MM.1S (cell line): ENCODE measurements around the gene VEPH1.

ENCODE experiments used
- DNase-seq: peaks from one replicate; pipeline ENCODE4 v3.0.0-alpha.2; 2015
- H2AFZ ChIP-seq: fragments of 300-600 bp; sonication (generic); 2 replicates; pipeline ENCODE4 v1.6.0; 2016; ENCODE audit warnings: antibody characterized with exemption, low read length
- H3F3A ChIP-seq: fragments of 300-600 bp; sonication (generic); 2 replicates; pipeline ENCODE4 v1.6.1; 2016; ENCODE audit warnings: mild to moderate bottlenecking, antibody characterized with exemption, low read length, moderate library complexity, mixed read lengths; ENCODE audit not compliant: insufficient read depth
- H3K27ac ChIP-seq: fragments of 300-600 bp; sonication (generic); 2 replicates; pipeline ENCODE4 v1.5.1; 2016; ENCODE audit warnings: mild to moderate bottlenecking, low read length
- H3K27me3 ChIP-seq: fragments of 300-600 bp; sonication (generic); replicated peaks from 2 replicates; pipeline ENCODE4 v1.6.0; 2016; ENCODE audit warnings: low read length; ENCODE audit not compliant: insufficient read depth
- H3K36me3 ChIP-seq: fragments of 300-600 bp; sonication (generic); replicated peaks from 2 replicates; pipeline ENCODE4 v1.6.1; 2016; ENCODE audit warnings: mild to moderate bottlenecking, low read length, mixed read lengths; ENCODE audit not compliant: insufficient read depth
- H3K4me1 ChIP-seq: fragments of 300-600 bp; sonication (generic); 2 replicates; pipeline ENCODE4 v1.6.1; 2016; ENCODE audit warnings: low read length, mixed read lengths
- H3K4me2 ChIP-seq: fragments of 300-600 bp; sonication (generic); 2 replicates; pipeline ENCODE4 v1.6.0; 2016; ENCODE audit warnings: low read depth, low read length
- H3K4me3 ChIP-seq: fragments of 300-600 bp; sonication (generic); 2 replicates; pipeline ENCODE4 v1.5.1; 2016; ENCODE audit warnings: low read length, mixed read lengths
- H3K79me2 ChIP-seq: fragments of 300-600 bp; sonication (generic); 2 replicates; pipeline ENCODE4 v1.6.1; 2016; ENCODE audit warnings: mixed run types, low read length, mixed read lengths
- H3K9ac ChIP-seq: fragments of 300-600 bp; sonication (generic); 2 replicates; pipeline ENCODE4 v1.6.1; 2016; ENCODE audit warnings: low read length, mixed read lengths
- H3K9me2 ChIP-seq: fragments of 300-600 bp; sonication (generic); replicated peaks from 2 replicates; pipeline ENCODE4 v1.6.1; 2016; ENCODE audit warnings: mild to moderate bottlenecking, low read length, mixed read lengths; ENCODE audit not compliant: insufficient read depth
- H3K9me3 ChIP-seq: fragments of 300-600 bp; sonication (generic); replicated peaks from 2 replicates; pipeline ENCODE4 v1.6.1; 2016; ENCODE audit warnings: mild to moderate bottlenecking, low read length, mixed read lengths; ENCODE audit not compliant: insufficient read depth
- H4K20me1 ChIP-seq: fragments of 300-600 bp; sonication (generic); 2 replicates; pipeline ENCODE4 v1.6.1; 2016; ENCODE audit warnings: mild to moderate bottlenecking, low read length, moderate library complexity, mixed read lengths; ENCODE audit not compliant: insufficient read depth
- CTCF ChIP-seq: fragments of 300-600 bp; sonication (generic); IDR thresholded peaks from 2 replicates; pipeline ENCODE4 v1.5.1; 2016; ENCODE audit warnings: antibody characterized with exemption, low read length, mixed read lengths
- EZH2 ChIP-seq: fragments of 300-600 bp; sonication (generic); optimal IDR thresholded peaks from 2 replicates; pipeline ENCODE3; 2017; ENCODE audit warnings: low read depth, mild to moderate bottlenecking, antibody characterized with exemption, low read length, mixed read lengths
- EZH2phosphoT487 ChIP-seq: fragments of 300-600 bp; sonication (generic); IDR thresholded peaks from 2 replicates; pipeline ENCODE4 v1.6.1; 2018; ENCODE audit warnings: antibody characterized with exemption, low read length

The VEPH1 gene

GRCh38 chr3:157381606-157382005 lies 121.6 kb downstream of the VEPH1 start:
- Histone ChIP-seq H3K4me3 (no peak overlapping the region), H3K4me1 (no peaks in the 10 kb centered on the region), H2AFZ (no peak overlapping the region), H3K27me3 (no peaks in the 10 kb centered on the region), H4K20me1 (no peaks in the 10 kb centered on the region), H3K27ac (no peak overlapping the region), H3K79me2 (no peaks in the 10 kb centered on the region), H3K9me2 (no peaks in the 10 kb centered on the region), H3F3A (no peaks in the 10 kb centered on the region), H3K4me2 (no peak overlapping the region), H3K9me3 (no peaks in the 10 kb centered on the region), H3K9ac (no peak overlapping the region), H3K36me3 (no peaks in the 10 kb centered on the region)
- TF ChIP-seq EZH2, result no peak
- no peak for TF ChIP-seq CTCF
- TF ChIP-seq EZH2phosphoT487, result no peak
- no peak for DNase-seq

- H3K79me2 ChIP-seq, result no peaks in the 10 kb centered on the region
- H3K27ac ChIP-seq, result no peak overlapping the region
- no peaks in the 10 kb centered on the region for H4K20me1 ChIP-seq
- no peak for DNase-seq
- H2AFZ ChIP-seq, result no peak overlapping the region
- no peaks in the 10 kb centered on the region for H3K9me2 ChIP-seq
- no peaks in the 10 kb centered on the region for H3K36me3 ChIP-seq
- peaks cover 12% of the 10 kb centered on the region for H3K4me1 ChIP-seq
- TF ChIP-seq EZH2phosphoT487, result no peak
- TF ChIP-seq EZH2, result no peak
- no peak for TF ChIP-seq CTCF
- H3K4me2 ChIP-seq, result no peak overlapping the region
- no peak overlapping the region for H3K9ac ChIP-seq
- H3K4me3 ChIP-seq, result no peak overlapping the region
- no peaks in the 10 kb centered on the region for H3K27me3 ChIP-seq
- no peaks in the 10 kb centered on the region for H3K9me3 ChIP-seq
- H3F3A ChIP-seq, result no peaks in the 10 kb centered on the region; the same call in 1 of the 2 replicates
Observed at GRCh38 chr3:157379525-157380140, 123.6 kb downstream of the VEPH1 start.

DNA sequence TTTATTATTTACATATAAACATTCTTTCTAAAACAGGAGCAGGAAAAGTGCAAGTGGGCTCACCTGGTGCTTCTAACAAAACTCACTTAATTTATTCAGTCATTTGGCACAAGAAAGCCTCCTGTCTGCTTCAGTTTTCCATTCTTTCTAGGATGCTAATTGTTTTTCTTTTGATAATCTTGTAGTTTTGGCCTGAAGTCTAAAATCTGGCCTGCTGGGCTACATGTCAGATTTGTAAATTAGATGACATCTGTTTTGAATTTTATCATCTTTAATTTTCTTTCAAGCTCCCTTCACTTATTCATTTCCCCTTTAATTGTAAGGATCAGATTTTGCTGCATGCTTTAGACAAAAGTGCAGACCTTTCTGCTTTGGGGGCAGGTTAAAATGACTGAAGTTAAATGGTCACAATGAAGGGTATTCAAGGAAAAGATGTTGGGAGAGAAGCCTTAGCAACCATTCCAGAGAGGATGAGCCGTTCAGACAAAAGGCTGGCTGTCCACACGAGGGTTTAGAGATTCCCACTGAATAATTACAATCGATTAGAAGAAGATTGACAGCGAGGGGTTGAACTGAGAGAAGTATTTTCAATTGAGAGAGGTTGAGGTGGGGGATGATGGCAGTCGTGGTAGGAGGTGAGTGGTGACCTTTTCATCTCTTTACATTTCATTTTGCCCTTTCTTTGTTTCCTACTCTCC lies 126.5 kb downstream of the VEPH1 start:
- H3K79me2 ChIP-seq, result no peaks in the 10 kb centered on the region
- no peak overlapping the region for H3K4me2 ChIP-seq
- no peak for TF ChIP-seq EZH2
- TF ChIP-seq CTCF, result no peak
- TF ChIP-seq EZH2phosphoT487, result no peak
- peak overlapping the region; percentile 62 for H2AFZ ChIP-seq
- no peaks in the 10 kb centered on the region; the same call in 1 of the 2 replicates for H3F3A ChIP-seq
- H3K27me3 ChIP-seq, result no peaks in the 10 kb centered on the region
- no peak for DNase-seq
- no peaks in the 10 kb centered on the region for H3K36me3 ChIP-seq
- no peak overlapping the region for H3K4me3 ChIP-seq
- peaks cover 12% of the 10 kb centered on the region for H3K4me1 ChIP-seq
- no peak overlapping the region for H3K27ac ChIP-seq
- H3K9me3 ChIP-seq, result no peaks in the 10 kb centered on the region
- no peaks in the 10 kb centered on the region for H4K20me1 ChIP-seq
- H3K9me2 ChIP-seq, result no peaks in the 10 kb centered on the region
- no peak overlapping the region for H3K9ac ChIP-seq
